T47D (cell line): Measurements from ENCODE around the gene SLC44A3.
A peak's percentile ranks its signal among the peaks of the same experiment; 100 is the strongest.

Experiments used
- DNase-seq, 2 experiments: peaks; one replicate each; pipeline versions ENCODE4 v3.0.0 to v3.0.0-alpha.2; 2011 to 2012; ENCODE audit warnings: low read depth in 1 of 2, low spot score in 1 of 2
- JUND ChIP-seq: IDR thresholded peaks from 2 replicates; pipeline ENCODE4 v1.6.1; 2012; ENCODE audit warnings: low read depth
- in situ Hi-C: cut with HindIII; loops from 2 replicates; pipeline ENCODE4 v1.10.0; 2016; ENCODE audit warnings: low sequenced_read_pairs, low pct_unique_long_range_greater_than_20kb

The SLC44A3 gene, protein sequence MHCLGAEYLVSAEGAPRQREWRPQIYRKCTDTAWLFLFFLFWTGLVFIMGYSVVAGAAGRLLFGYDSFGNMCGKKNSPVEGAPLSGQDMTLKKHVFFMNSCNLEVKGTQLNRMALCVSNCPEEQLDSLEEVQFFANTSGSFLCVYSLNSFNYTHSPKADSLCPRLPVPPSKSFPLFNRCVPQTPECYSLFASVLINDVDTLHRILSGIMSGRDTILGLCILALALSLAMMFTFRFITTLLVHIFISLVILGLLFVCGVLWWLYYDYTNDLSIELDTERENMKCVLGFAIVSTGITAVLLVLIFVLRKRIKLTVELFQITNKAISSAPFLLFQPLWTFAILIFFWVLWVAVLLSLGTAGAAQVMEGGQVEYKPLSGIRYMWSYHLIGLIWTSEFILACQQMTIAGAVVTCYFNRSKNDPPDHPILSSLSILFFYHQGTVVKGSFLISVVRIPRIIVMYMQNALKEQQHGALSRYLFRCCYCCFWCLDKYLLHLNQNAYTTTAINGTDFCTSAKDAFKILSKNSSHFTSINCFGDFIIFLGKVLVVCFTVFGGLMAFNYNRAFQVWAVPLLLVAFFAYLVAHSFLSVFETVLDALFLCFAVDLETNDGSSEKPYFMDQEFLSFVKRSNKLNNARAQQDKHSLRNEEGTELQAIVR

DNA sequence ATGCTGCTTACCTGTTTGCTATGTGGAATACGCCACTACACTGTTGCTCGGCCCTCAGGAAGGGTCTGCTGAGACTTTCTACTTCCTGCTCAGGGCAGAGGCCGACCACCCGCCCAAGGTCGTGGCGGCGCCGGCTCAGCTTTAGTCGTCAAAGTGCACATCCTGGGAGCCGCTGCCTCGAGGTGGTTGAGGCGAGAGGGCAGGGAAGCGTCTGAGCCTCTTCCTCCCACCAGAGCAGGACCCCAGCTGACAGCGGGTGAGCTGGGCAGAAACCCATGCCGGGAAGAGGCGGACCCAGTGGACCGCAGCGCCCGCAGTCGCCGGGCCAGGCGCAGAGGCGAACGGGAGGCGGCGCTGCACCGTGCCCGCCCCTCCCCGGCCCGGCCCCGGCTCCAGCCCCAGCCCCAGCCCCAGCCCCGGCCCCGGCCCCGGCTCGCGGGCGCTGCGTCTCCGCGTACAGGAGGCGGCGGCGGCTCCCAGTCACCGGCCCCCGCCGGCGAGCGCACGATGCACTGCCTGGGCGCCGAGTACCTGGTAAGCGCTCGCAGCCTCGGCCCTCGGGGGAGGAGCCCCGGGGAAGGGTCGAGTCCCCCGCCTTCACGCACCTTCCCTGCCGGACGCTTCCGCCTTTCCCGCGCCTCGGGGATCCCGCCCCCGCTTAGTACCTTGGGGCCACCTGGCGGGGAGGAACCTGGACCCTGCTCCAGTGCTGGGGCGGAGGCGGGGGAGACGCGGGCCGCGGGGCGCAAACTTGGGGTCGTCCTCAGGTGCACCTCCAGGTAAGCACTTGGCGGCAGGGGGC, at the start of gene SLC44A3:
SLC44A3 (plus strand) TSS at position 413 of the 802 bp plus-strand sequence; CDS start at position 508, 95 bp downstream.
- peak; percentile 29 to 54 for DNase-seq

DNA sequence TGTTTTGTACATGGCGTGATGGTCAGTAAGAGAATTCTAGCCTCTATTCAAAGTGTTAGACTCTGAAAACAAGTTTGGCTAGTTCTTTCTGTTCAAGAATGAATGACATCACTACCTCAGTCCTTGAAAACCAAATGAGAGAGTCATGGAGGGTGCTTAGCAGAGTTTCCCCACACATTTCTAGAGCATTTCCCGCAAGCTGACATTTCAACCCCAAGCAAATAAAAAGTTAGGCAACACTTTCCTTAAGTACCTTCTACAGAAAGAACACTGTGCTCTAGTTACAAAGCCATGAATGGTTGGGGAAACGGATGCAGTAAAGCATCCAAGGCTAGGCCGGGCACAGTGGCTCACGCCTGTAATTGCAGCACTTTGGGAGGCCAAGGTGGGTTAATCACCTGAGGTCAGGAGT, 47.9 kb upstream of the SLC44A3 start:
- TF ChIP-seq JUND: no peak
- in situ Hi-C loops: no loop called here
- DNase-seq: peak in 1 of 2 experiments; percentile 55

More for the DNA sequence above, at the start of gene SLC44A3:
- TF ChIP-seq JUND: no peak
- in situ Hi-C loops: no loop called here

DNA sequence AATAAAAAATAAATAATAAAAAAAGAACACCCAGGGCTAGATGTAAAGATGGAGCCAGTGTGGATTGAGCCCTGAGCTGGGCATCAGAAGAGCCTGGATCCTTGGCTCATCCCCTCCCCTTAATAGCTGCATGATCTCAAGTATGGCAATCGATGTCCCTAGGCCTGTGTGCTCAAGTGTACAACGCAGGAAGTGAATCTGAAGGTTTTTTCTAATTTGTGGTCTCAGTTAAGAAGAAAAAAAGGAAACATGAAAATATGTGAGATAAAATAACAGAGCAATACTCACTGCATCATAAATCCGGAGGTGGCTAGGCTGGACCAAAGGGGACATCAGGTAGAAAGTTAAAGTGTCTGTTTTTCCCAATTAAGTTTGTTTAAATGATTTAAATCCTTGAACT, 47.3 kb upstream of the SLC44A3 start:
- TF ChIP-seq JUND: no peak
- DNase-seq: no peak
- in situ Hi-C loops: no loop called here

DNA sequence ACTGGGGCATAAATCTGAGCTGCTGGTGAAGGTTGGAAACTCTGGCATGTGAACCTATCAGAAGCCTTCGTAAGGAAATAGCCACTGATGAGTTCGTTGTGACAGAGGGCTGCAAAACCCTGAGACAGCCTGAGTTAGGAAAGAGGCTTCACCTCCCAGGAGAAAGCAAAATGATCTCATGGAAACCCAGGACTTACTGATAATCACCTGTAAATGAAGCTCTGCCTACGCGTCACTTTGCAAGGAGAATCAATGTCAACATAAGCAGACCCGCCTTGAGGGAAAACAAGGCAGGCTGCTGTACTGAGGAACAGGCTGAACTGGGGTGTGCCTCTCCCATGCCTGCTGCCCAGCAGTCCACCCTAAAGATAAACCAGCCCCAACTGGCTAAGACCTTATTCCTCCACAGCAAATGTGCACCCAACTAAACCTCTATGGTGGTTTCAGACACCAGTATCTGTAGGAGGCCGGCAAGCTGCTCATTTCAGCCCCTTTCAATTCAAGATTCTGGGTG, 46.8 kb upstream of the SLC44A3 start:
- in situ Hi-C loops: no loop called here
- no peak for TF ChIP-seq JUND
- no peak for DNase-seq

DNA sequence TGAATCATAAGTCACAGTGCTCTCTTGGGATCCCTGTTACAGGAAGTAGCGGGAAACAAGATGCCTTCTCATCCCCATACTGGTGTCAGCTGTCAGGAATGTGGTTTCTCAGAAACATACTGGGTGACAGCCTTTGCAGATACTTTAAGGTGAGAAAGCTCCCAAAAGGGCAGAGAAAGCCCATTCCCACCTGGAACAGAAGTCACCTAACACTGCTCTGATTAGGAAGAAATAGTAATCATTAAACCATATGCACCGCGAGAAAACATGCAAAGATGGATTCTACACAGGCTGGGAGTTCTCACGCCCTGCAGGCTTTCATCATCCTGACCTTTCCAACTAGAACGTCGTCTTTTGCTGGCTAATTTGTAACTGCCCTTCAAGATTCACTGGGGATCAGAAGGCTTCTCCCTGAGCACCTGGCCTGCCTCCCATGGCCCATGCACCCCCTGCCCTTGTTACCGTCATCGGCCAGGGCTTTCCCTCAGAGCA, 46.2 kb upstream of the SLC44A3 start:
- DNase-seq: no peak
- in situ Hi-C loops: no loop called here
- TF ChIP-seq JUND: no peak

DNA sequence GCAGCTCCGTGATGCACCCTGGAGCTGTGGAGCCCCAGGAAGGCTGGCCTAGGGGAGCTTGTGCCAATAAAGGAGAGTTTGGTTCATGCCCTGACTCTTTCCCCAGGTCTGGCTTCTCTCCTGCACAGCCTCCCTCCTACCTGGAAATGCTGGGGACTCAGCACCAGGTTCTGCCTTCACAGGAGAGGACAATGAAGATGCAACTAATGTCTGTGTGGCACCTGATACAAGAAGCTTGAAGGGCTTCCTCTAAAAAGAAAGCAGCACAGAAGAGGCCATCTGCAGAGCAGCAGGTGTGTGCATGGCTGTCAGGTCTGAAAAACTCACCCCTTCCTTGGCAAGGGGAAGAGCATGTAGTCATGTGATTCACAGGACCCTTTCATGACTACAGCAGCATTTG, 43.7 kb upstream of the SLC44A3 start:
- DNase-seq: no peak
- in situ Hi-C loops: no loop called here
- TF ChIP-seq JUND: no peak

DNA sequence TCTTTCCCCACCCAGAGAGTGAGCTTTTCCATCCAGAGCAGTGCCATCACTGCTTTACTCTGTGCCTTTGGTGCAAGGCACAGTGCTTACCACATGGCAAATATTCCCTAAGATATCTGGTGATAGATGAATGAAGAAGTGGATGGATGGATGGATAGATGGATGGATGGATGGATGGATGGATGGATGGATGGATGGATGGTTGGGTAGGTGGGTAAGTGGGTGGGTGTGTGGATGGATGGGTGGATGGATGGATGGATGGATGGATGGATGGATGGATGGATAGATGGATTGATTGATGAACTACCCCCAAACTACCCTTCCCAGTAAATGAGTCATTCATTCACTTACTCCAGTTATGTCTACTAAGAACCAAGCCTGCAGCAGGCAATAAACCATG, 42.9 kb upstream of the SLC44A3 start:
- in situ Hi-C loops: no loop called here
- no peak for TF ChIP-seq JUND
- no peak for DNase-seq

DNA sequence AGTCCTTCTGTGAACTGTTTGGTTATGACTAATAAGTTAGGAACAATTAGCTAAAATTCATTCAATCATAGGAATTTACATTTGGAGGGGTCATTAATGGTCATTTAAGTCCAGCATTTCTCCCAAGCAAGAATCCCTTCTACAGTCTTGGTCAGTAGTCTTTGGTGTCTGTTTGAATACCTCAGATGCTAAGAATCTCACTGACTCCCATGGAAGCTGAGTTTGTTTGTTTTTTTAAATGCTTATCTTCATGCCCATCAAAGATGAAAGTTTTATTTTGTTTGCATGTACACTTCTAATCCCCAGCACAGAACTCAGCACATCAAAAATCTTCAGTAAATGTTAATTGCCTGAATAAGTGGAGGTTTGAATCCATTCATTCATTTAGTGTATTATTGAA, 41.3 kb upstream of the SLC44A3 start:
- no peak for TF ChIP-seq JUND
- in situ Hi-C loops: no loop called here
- peak in 1 of 2 experiments; percentile 11 for DNase-seq

DNA sequence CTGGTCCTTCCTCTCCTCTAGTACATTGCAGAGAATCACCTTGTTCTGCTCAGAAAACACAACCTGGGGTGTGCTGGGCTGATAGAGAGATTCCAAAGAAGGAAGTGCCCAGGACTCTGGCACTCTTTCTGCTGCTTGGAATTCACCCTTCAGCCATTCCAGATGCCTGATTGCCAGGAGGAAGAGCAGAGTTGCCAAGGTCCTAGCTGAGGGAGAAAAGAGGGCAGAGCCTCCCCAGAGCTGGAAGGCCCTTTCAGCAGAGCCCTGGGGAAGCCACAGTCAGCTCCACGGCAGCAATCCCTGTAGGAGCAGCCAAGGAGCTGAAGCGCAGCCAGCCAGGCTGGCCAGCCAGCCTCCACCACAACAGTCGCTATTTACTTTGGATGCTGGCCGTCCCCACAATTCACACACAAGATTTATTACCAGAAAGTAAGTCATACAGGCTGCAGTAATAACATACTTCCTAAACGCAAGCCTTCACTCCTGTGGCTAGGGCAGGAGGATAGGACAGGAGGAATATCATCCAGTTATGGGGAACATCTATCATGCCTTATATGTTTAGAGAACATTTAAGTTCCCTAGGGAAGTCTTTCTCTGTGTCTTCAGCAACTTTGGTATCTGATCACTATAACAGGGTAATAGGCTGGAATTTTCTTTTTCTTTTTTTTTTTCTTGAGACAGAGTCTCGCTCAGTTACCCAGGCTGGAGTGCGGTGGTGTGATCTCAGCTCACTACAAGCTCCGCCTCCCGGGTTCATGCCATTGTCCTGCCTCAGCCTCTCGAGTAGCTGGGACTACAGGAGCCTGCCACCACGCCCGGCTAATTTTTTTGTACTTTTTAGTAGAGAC, 36.6 kb upstream of the SLC44A3 start:
- no peak; the same call in 1 of the 2 replicates for TF ChIP-seq JUND
- in situ Hi-C loops: no loop called here
- DNase-seq: peak in 1 of 2 experiments; percentile 85

DNA sequence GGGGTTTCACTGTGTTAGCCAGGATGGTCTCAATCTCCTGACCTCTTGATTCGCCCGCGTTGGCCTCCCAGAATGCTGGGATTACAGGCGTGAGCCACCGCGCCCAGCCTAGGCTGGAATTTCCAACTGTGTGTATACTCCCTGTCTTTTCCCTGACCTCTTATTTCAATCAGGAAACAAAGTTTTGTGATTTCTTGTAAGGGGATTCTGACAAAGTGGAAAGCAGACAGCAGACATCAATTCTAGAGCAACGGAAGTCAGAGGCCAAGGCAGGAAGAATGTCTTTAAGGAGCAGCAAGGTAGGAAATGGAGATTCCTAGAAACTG, 36.0 kb upstream of the SLC44A3 start:
- no peak for DNase-seq
- TF ChIP-seq JUND: no peak
- in situ Hi-C loops: no loop called here

DNA sequence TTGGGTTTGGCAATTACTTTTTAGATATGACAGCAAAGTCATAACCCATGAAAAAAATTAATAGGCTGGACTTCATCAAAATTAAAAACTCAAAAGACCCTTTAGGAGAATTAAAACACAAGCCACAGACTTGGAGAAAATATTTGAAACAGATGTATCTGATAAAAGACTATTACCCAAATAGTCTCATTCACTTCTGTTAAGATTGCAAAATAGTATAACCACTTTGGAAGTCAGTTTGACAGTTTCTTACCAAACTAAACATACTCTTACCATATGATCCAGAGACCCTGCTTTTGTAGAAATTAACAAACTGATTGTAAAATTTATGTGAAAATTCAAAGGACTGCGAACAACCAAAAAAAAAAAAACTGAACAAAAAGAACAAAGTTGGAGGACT, 32.5 kb upstream of the SLC44A3 start:
- no peak for TF ChIP-seq JUND
- in situ Hi-C loops: no loop called here
- DNase-seq: no peak

DNA sequence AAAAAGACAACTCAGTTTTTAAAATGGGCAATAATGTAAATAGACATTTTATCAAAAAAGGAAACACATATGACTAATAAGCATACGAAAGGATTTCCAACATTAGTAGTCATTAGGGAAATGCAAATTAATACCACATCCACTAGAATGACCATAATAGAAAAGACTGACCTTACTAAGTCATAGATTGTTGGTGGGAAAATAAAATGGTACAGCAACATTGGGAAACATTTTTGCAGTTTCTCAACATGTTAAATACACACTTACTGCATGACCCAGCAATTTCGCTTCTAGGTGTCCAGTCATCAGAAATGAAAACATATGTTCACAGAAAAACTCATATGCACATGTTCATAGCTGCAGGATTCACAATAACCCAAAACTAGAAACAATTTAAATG, 29.9 kb upstream of the SLC44A3 start:
- no peak for DNase-seq
- TF ChIP-seq JUND: no peak
- in situ Hi-C loops: no loop called here
